Hematopoietic multipotent progenitor cell treated with erythropoietin and hydrocortisone succinate and interleukin-3 and kit ligand, for 17 days (in vitro differentiated cells): ENCODE measurements around the gene NUPR1.
"Not testable (repeated sequence)": the region's sequence is repeated elsewhere in the genome, so short reads cannot be mapped to it uniquely, and the experiment has no call there.

ENCODE experiments used
- DNase-seq: peaks from one replicate; pipeline ENCODE4 v3.0.0-alpha.2; 2015; ENCODE audit warnings: low spot score

Gene NUPR1

GRCh38 chr16:28527100-28527785 is 11.5 kb downstream of the NUPR1 start:
- DNase-seq: not testable (repeated sequence)

- DNase-seq: no peak
Measured at GRCh38 chr16:28526201-28527099, 12.3 kb downstream of the NUPR1 start.

- no peak for DNase-seq
Measured at GRCh38 chr16:28524681-28525171, 14.0 kb downstream of the NUPR1 start.

GRCh38 chr16:28522792-28523191 is 16.0 kb downstream of the NUPR1 start:
- no peak for DNase-seq

GRCh38 chr16:28521436-28521835 is 17.3 kb downstream of the NUPR1 start:
- DNase-seq: no peak

- DNase-seq: no peak
Measured at GRCh38 chr16:28520672-28521071, 18.1 kb downstream of the NUPR1 start.

GRCh38 chr16:28514246-28514645 is 24.5 kb downstream of the NUPR1 start:
- DNase-seq: no peak

- no peak for DNase-seq
Measured at GRCh38 chr16:28513484-28514181, 25.1 kb downstream of the NUPR1 start.

GRCh38 chr16:28511801-28512789 is 26.7 kb downstream of the NUPR1 start:
- DNase-seq: no peak

- no peak for DNase-seq
Measured at GRCh38 chr16:28511031-28511430, 27.7 kb downstream of the NUPR1 start.

- DNase-seq: no peak
Measured at GRCh38 chr16:28505489-28506137, 33.2 kb downstream of the NUPR1 start.

GRCh38 chr16:28504707-28505404 is 33.9 kb downstream of the NUPR1 start:
- DNase-seq: no peak

- DNase-seq: no peak
Measured at GRCh38 chr16:28503470-28504259, 35.1 kb downstream of the NUPR1 start.

- DNase-seq: no peak
Measured at GRCh38 chr16:28502290-28502689, 36.5 kb downstream of the NUPR1 start.

- no peak for DNase-seq
Measured at GRCh38 chr16:28501258-28502232, 37.2 kb downstream of the NUPR1 start.

- not testable (repeated sequence) for DNase-seq
Measured at GRCh38 chr16:28500476-28501180, 38.1 kb downstream of the NUPR1 start.

- no peak for DNase-seq
Measured at GRCh38 chr16:28499854-28500253, 38.9 kb downstream of the NUPR1 start.
